Spleen (tissue), 7 donors: ENCODE measurements around the gene PTEN.

Experiments
- CTCF ChIP-seq, 11 experiments: fragments of 200-600 bp in 7 of 11; fragments of 450-650 bp in 4 of 11; sonication (generic) in 4 of 11; IDR thresholded peaks in 8 of 11; conservative IDR thresholded peaks in 3 of 11; 1 replicate in 7 of 11; 2 replicates in 4 of 11; pipeline versions ENCODE4 v1.4.0 to v1.8.0; 2016 to 2021; ENCODE audit warnings: antibody characterized with exemption in 11 of 11, inconsistent platforms in 4 of 11, mild to moderate bottlenecking in 1 of 11
- POLR2A ChIP-seq, 3 donors: fragments of 450-650 bp; IDR thresholded peaks; one replicate each; pipeline ENCODE4 v1.5.1; 2017; ENCODE audit warnings: antibody characterized with exemption in 3 of 3, mild to moderate bottlenecking in 1 of 3
- donor health status: DM: no; HTN: no; CAD: no; lungs with moderate emphysema.
- donor health status: DM: no; HTN: no; CAD: no.
- donor health status: DM: no; HTN: no; CAD: no.

- no peak for TF ChIP-seq POLR2A (IDR thresholded peaks at IDR 0.05)
- TF ChIP-seq CTCF (IDR thresholded peaks at IDR 0.05 in 8 of 11, conservative IDR thresholded peaks at IDR 0.05 in 3 of 11) = no peak
These were observed 14.4 kb upstream of the PTEN start for GRCh38 chr10:87849001-87849400.
